Measurements from ENCODE around the gene ZNF516.

The ZNF516 gene

DNA sequence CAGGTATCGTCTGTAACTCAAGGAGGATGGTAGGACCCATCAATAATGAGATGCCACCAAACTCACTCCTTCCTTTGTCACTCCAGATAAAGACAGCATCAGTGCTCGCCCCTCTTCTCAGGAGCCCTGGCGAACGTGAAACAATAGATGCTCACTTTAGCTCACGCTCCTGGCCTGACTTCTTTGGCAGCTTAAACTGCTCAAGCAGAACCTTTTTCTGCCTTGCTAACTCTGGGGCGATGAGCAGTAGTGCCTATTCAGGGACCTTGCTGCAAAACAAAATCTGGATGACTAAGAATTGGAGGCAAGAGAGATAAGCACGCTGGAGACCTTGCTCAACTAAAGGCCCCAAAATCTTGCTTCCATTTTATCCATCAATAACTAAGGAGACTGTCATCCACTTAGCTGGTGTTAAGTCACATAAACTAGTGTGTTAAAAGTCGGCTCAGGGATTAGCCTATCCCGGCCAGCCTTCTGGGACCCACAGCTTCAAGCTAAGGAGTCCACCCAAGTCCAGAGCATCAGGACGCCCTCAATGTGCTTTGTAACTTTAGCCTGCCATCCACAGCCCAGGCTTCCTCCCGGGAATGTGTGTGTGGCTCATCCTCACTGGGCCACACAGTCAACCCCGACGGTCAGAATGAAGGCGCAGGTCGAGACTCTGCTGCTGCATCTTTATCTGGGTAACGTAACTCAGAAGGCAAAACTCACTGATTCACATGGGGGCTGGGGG lies 38.9 kb downstream of the ZNF516 start:
- Histone ChIP-seq H3K4me3 (ENCODE audit: insufficient read depth, low read depth, low read length, poor library complexity, severe bottlenecking) (no peak overlapping the region), H3K4me1 (ENCODE audit: control insufficient read depth, insufficient read depth, low read length, poor library complexity, severe bottlenecking) (no peaks in the 10 kb centered on the region), H3K27ac (ENCODE audit: insufficient read depth, low read length, poor library complexity, severe bottlenecking) (no peak overlapping the region), H3K9me3 (ENCODE audit: control insufficient read depth, low read length) (no peaks in the 10 kb centered on the region), H3K36me3 (ENCODE audit: control insufficient read depth, insufficient read depth, low read length) (no peaks in the 10 kb centered on the region), H3K27me3 (replicated peaks; ENCODE audit: control insufficient read depth, insufficient read depth, low read length, poor library complexity, severe bottlenecking) (no peaks in the 10 kb centered on the region)
- no peak for DNase-seq

- Histone ChIP-seq H3K4me1 (ENCODE audit: control insufficient read depth, insufficient read depth, low read length, poor library complexity, severe bottlenecking) (peaks cover 5% of the 10 kb centered on the region), H3K27ac (ENCODE audit: insufficient read depth, low read length, poor library complexity, severe bottlenecking) (no peak overlapping the region), H3K36me3 (ENCODE audit: control insufficient read depth, insufficient read depth, low read length) (no peaks in the 10 kb centered on the region), H3K4me3 (ENCODE audit: insufficient read depth, low read depth, low read length, poor library complexity, severe bottlenecking) (no peak overlapping the region), H3K27me3 (replicated peaks; ENCODE audit: control insufficient read depth, insufficient read depth, low read length, poor library complexity, severe bottlenecking) (no peaks in the 10 kb centered on the region), H3K9me3 (ENCODE audit: control insufficient read depth, low read length) (no peaks in the 10 kb centered on the region)
- DNase-seq = no peak
Observed at GRCh38 chr18:76455003-76455676, 39.9 kb downstream of the ZNF516 start.

GRCh38 chr18:76454418-76454817 lies 40.6 kb downstream of the ZNF516 start:
- no peaks in the 10 kb centered on the region for H3K36me3 ChIP-seq (ENCODE audit: control insufficient read depth, insufficient read depth, low read length)
- no peak overlapping the region for H3K4me3 ChIP-seq (ENCODE audit: insufficient read depth, low read depth, low read length, poor library complexity, severe bottlenecking)
- H3K27me3 ChIP-seq (replicated peaks; ENCODE audit: control insufficient read depth, insufficient read depth, low read length, poor library complexity, severe bottlenecking) = no peaks in the 10 kb centered on the region
- H3K9me3 ChIP-seq (ENCODE audit: control insufficient read depth, low read length) = no peaks in the 10 kb centered on the region
- H3K27ac ChIP-seq (ENCODE audit: insufficient read depth, low read length, poor library complexity, severe bottlenecking) = no peak overlapping the region
- H3K4me1 ChIP-seq (ENCODE audit: control insufficient read depth, insufficient read depth, low read length, poor library complexity, severe bottlenecking) = peaks cover 5% of the 10 kb centered on the region
- DNase-seq = no peak

GRCh38 chr18:76453932-76454331 lies 41.1 kb downstream of the ZNF516 start:
- Histone ChIP-seq H3K27me3 (replicated peaks; ENCODE audit: control insufficient read depth, insufficient read depth, low read length, poor library complexity, severe bottlenecking) (no peaks in the 10 kb centered on the region), H3K4me3 (ENCODE audit: insufficient read depth, low read depth, low read length, poor library complexity, severe bottlenecking) (no peak overlapping the region), H3K9me3 (ENCODE audit: control insufficient read depth, low read length) (no peaks in the 10 kb centered on the region), H3K27ac (ENCODE audit: insufficient read depth, low read length, poor library complexity, severe bottlenecking) (no peak overlapping the region), H3K36me3 (ENCODE audit: control insufficient read depth, insufficient read depth, low read length) (no peaks in the 10 kb centered on the region), H3K4me1 (ENCODE audit: control insufficient read depth, insufficient read depth, low read length, poor library complexity, severe bottlenecking) (peaks cover 5% of the 10 kb centered on the region)
- DNase-seq = no peak

- Histone ChIP-seq H3K36me3 (ENCODE audit: control insufficient read depth, insufficient read depth, low read length) (no peaks in the 10 kb centered on the region), H3K4me1 (ENCODE audit: control insufficient read depth, insufficient read depth, low read length, poor library complexity, severe bottlenecking) (peaks cover 5% of the 10 kb centered on the region), H3K27me3 (replicated peaks; ENCODE audit: control insufficient read depth, insufficient read depth, low read length, poor library complexity, severe bottlenecking) (no peaks in the 10 kb centered on the region), H3K27ac (ENCODE audit: insufficient read depth, low read length, poor library complexity, severe bottlenecking) (no peak overlapping the region), H3K4me3 (ENCODE audit: insufficient read depth, low read depth, low read length, poor library complexity, severe bottlenecking) (no peak overlapping the region), H3K9me3 (ENCODE audit: control insufficient read depth, low read length) (no peaks in the 10 kb centered on the region)
- no peak for DNase-seq
Observed at GRCh38 chr18:76453057-76453561, 41.9 kb downstream of the ZNF516 start.

- Histone ChIP-seq H3K4me1 (ENCODE audit: control insufficient read depth, insufficient read depth, low read length, poor library complexity, severe bottlenecking) (peaks cover 5% of the 10 kb centered on the region), H3K4me3 (ENCODE audit: insufficient read depth, low read depth, low read length, poor library complexity, severe bottlenecking) (no peak overlapping the region), H3K9me3 (ENCODE audit: control insufficient read depth, low read length) (no peaks in the 10 kb centered on the region), H3K36me3 (ENCODE audit: control insufficient read depth, insufficient read depth, low read length) (no peaks in the 10 kb centered on the region), H3K27me3 (replicated peaks; ENCODE audit: control insufficient read depth, insufficient read depth, low read length, poor library complexity, severe bottlenecking) (no peaks in the 10 kb centered on the region), H3K27ac (ENCODE audit: insufficient read depth, low read length, poor library complexity, severe bottlenecking) (no peak overlapping the region)
- no peak for DNase-seq
Observed at GRCh38 chr18:76452357-76452756, 42.7 kb downstream of the ZNF516 start.

GRCh38 chr18:76451396-76452331 lies 43.4 kb downstream of the ZNF516 start:
- Histone ChIP-seq H3K4me1 (ENCODE audit: control insufficient read depth, insufficient read depth, low read length, poor library complexity, severe bottlenecking) (peaks cover 5% of the 10 kb centered on the region), H3K4me3 (ENCODE audit: insufficient read depth, low read depth, low read length, poor library complexity, severe bottlenecking) (peak overlapping the region; percentile 57), H3K36me3 (ENCODE audit: control insufficient read depth, insufficient read depth, low read length) (no peaks in the 10 kb centered on the region), H3K27ac (ENCODE audit: insufficient read depth, low read length, poor library complexity, severe bottlenecking) (no peak overlapping the region), H3K9me3 (ENCODE audit: control insufficient read depth, low read length) (no peaks in the 10 kb centered on the region), H3K27me3 (replicated peaks; ENCODE audit: control insufficient read depth, insufficient read depth, low read length, poor library complexity, severe bottlenecking) (no peaks in the 10 kb centered on the region)
- no peak for DNase-seq

DNA sequence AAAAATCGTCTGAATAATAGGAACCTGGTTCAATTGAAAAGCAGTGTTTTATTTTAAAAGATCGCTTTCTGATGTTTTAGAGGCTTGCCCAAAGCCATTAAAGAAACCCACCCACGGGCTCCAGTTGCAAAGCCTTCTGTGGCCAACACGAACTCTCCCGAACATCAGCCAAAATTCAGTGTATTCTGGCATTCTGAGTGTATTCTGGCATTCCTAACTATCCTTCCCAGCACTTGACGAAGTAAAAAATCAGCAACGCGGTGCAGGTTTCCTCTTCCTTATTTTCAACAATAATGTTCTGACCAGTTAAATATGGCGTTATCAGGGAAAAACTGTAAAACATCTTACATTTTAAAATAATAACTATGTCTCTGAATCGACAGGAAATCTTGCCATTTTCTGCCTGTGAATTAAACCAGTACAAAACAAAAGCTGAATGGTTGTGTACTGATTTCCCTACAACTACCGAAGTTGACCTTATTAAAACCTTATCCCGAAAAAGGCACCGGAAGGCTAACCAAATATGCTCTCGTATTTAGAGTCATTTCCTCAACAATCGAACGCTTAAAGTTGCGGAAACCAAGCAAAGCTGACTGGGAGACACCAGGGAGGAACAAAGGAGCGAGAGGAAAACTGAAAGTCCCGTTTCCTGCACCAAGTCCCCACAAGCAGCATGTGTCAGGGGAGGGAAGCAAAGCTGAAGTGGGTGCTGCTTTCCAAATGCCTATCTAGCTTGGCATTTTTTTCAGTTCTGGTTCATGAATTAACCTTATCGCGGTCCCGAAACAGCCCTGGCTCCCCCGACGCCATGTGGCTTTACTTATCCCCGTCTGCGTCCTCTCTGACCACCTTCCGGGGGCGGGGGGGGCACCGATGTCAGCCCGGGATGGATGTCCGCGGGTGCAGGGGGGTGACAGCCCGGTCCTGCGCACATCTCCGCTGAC lies 44.3 kb downstream of the ZNF516 start:
- no peak for DNase-seq
- no peaks in the 10 kb centered on the region for H3K27me3 ChIP-seq (replicated peaks; ENCODE audit: control insufficient read depth, insufficient read depth, low read length, poor library complexity, severe bottlenecking)
- no peak overlapping the region for H3K27ac ChIP-seq (ENCODE audit: insufficient read depth, low read length, poor library complexity, severe bottlenecking)
- no peaks in the 10 kb centered on the region for H3K36me3 ChIP-seq (ENCODE audit: control insufficient read depth, insufficient read depth, low read length)
- H3K4me1 ChIP-seq (ENCODE audit: control insufficient read depth, insufficient read depth, low read length, poor library complexity, severe bottlenecking) = peaks cover 5% of the 10 kb centered on the region
- H3K4me3 ChIP-seq (ENCODE audit: insufficient read depth, low read depth, low read length, poor library complexity, severe bottlenecking) = peak overlapping the region; percentile 57
- no peaks in the 10 kb centered on the region for H3K9me3 ChIP-seq (ENCODE audit: control insufficient read depth, low read length)

GRCh38 chr18:76449111-76449453 lies 46.0 kb downstream of the ZNF516 start:
- Histone ChIP-seq H3K4me1 (ENCODE audit: control insufficient read depth, insufficient read depth, low read length, poor library complexity, severe bottlenecking) (peaks cover 5% of the 10 kb centered on the region), H3K36me3 (ENCODE audit: control insufficient read depth, insufficient read depth, low read length) (no peaks in the 10 kb centered on the region), H3K9me3 (ENCODE audit: control insufficient read depth, low read length) (no peaks in the 10 kb centered on the region), H3K4me3 (ENCODE audit: insufficient read depth, low read depth, low read length, poor library complexity, severe bottlenecking) (no peak overlapping the region), H3K27ac (ENCODE audit: insufficient read depth, low read length, poor library complexity, severe bottlenecking) (no peak overlapping the region), H3K27me3 (replicated peaks; ENCODE audit: control insufficient read depth, insufficient read depth, low read length, poor library complexity, severe bottlenecking) (no peaks in the 10 kb centered on the region)
- no peak for DNase-seq
